B cell (primary cell): ENCODE measurements around the gene FMNL2. TPM values are rescaled to one million over a fixed set of nuclear protein-coding genes. Genes with fewer than 3 reads are reported as not detected.

Experiments used
- ATAC-seq: fragments of 200-7000 bp; cut with Tn5 transposase; one replicate; pipeline ENCODE4 v1.10.0; 2021; ENCODE audit warnings: low read depth, mild to moderate bottlenecking, moderate number of reproducible peaks, moderate library complexity
- CTCF ChIA-PET: fragments of 350-600 bp; sonication (Branson Sonifier 250); formaldehyde crosslinking; loops from one replicate; lab custom pipeline; 2021; ENCODE audit warnings: antibody characterized with exemption, inconsistent platforms; lab: Charles Lee
- POLR2A ChIA-PET: fragments of 350-600 bp; sonication (Branson Sonifier 250); formaldehyde crosslinking; loops from one replicate; lab custom pipeline; 2021; ENCODE audit warnings: antibody characterized with exemption; lab: Charles Lee
- DNase-seq: peaks from one replicate; pipeline ENCODE4 v3.0.0; 2013
- H2AFZ ChIP-seq: 2 replicates; pipeline ENCODE4 v1.6.1; 2012; ENCODE audit warnings: mild to moderate bottlenecking, low read depth, low read length; ENCODE audit not compliant: insufficient read depth, poor library complexity, severe bottlenecking
- H3K27ac ChIP-seq, 2 donors: 1 replicate in 1 of 2; 2 replicates in 1 of 2; pipeline ENCODE4 v1.5.1; 2012 to 2013; ENCODE audit warnings: low read length in 2 of 2, mild to moderate bottlenecking in 2 of 2, moderate library complexity in 1 of 2
- H3K27me3 ChIP-seq, 4 experiments: fragments of 200-600 bp in 1 of 4; sonication (generic) in 1 of 4; replicated peaks in 1 of 4; 1 replicate in 2 of 4; 2 replicates in 2 of 4; pipeline versions ENCODE4 v1.6.1 to v1.7.0; 2013 to 2016; ENCODE audit warnings: low read length in 3 of 4, mild to moderate bottlenecking in 2 of 4, mixed read lengths in 1 of 4, moderate library complexity in 1 of 4; ENCODE audit not compliant: insufficient read depth in 4 of 4, control insufficient read depth in 3 of 4; ENCODE audit errors: control extremely low read depth in 1 of 4
- H3K36me3 ChIP-seq, 2 experiments: replicated peaks in 1 of 2; 1 replicate in 1 of 2; 2 replicates in 1 of 2; pipeline versions ENCODE4 v1.6.1 to v1.7.1; 2013; ENCODE audit warnings: low read length in 1 of 2; ENCODE audit not compliant: insufficient read depth in 2 of 2, control insufficient read depth in 1 of 2; ENCODE audit errors: control extremely low read depth in 1 of 2, extremely low read depth in 1 of 2
- H3K4me1 ChIP-seq, 2 donors: fragments of 200-600 bp in 1 of 2; sonication (generic) in 1 of 2; 1 replicate in 1 of 2; 2 replicates in 1 of 2; pipeline versions ENCODE4 v1.5.1 to v1.6.1; 2013 to 2017; ENCODE audit warnings: low read length in 2 of 2; ENCODE audit not compliant: control insufficient read depth in 2 of 2, insufficient read depth in 2 of 2
- H3K4me2 ChIP-seq: replicated peaks from 2 replicates; pipeline ENCODE3; 2012; ENCODE audit warnings: mild to moderate bottlenecking, low read depth, low read length; ENCODE audit not compliant: poor library complexity, severe bottlenecking
- H3K4me3 ChIP-seq, 5 experiments: fragments of 200-600 bp in 1 of 5; sonication (generic) in 1 of 5; 1 replicate in 3 of 5; 2 replicates in 2 of 5; pipeline versions ENCODE4 v1.5.1 to v1.7.0; 2011 to 2016; ENCODE audit warnings: low read length in 4 of 5, mild to moderate bottlenecking in 4 of 5, low read depth in 2 of 5, control low read depth in 1 of 5, moderate library complexity in 1 of 5; ENCODE audit not compliant: insufficient read depth in 1 of 5; ENCODE audit errors: control extremely low read depth in 1 of 5, extremely low read depth in 1 of 5
- H3K79me2 ChIP-seq: fragments of 200-600 bp; sonication (generic); one replicate; pipeline ENCODE4 v1.6.0; 2016; ENCODE audit warnings: low read length; ENCODE audit not compliant: control insufficient read depth, insufficient read depth
- H3K9ac ChIP-seq: fragments of 200-600 bp; sonication (generic); 2 replicates; pipeline ENCODE4 v1.6.1; 2017; ENCODE audit warnings: mild to moderate bottlenecking, low read length, moderate library complexity
- H3K9me3 ChIP-seq, 3 donors: one replicate each; pipeline versions ENCODE4 v1.6.1 to v1.7.1; 2013; ENCODE audit warnings: low read length in 2 of 3; ENCODE audit not compliant: control insufficient read depth in 2 of 3, insufficient read depth in 1 of 3; ENCODE audit errors: control extremely low read depth in 1 of 3
- H4K20me1 ChIP-seq: 2 replicates; pipeline ENCODE4 v1.6.0; 2012; ENCODE audit warnings: mild to moderate bottlenecking, low read length; ENCODE audit not compliant: insufficient read depth, control insufficient read depth, poor library complexity, severe bottlenecking
- H3K27ac Mint-ChIP-seq: one replicate; pipeline ENCODE4 v1.8.0; 2021; ENCODE audit warnings: mixed read lengths
- H3K27me3 Mint-ChIP-seq: one replicate; pipeline ENCODE4 v1.8.0; 2021; ENCODE audit warnings: mixed read lengths
- H3K4me1 Mint-ChIP-seq: one replicate; pipeline ENCODE4 v1.8.0; 2021; ENCODE audit warnings: mixed read lengths
- H3K4me3 Mint-ChIP-seq: one replicate; pipeline ENCODE4 v1.8.0; 2021; ENCODE audit warnings: mixed read lengths
- H3K9me3 Mint-ChIP-seq: one replicate; pipeline ENCODE4 v1.8.0; 2022; ENCODE audit warnings: mixed read lengths; ENCODE audit not compliant: insufficient read depth
- CTCF ChIP-seq: fragments of 200-600 bp; IDR thresholded peaks from one replicate; pipeline ENCODE4 v1.8.0; 2022; ENCODE audit warnings: antibody characterized with exemption, mild to moderate bottlenecking
- EZH2 ChIP-seq: IDR thresholded peaks from 2 replicates; pipeline ENCODE4 v1.6.1; 2012; ENCODE audit warnings: borderline replicate concordance, low read depth, mild to moderate bottlenecking, moderate library complexity, low read length; ENCODE audit not compliant: insufficient read depth, poor library complexity, severe bottlenecking
- WGBS: methylation state at CpG from one replicate; pipeline ENCODE4 v1.1.5; 2013; ENCODE audit warnings: missing lambda C conversion rate; ENCODE audit not compliant: insufficient coverage; 5-methylcytosine and 5-hydroxymethylcytosine counted together
- intact Hi-C: fragments of 100-400 bp; cut with micrococcal nuclease; formaldehyde crosslinking; loops from one replicate; pipeline ENCODE4 v1.10.0; 2022
- polyA plus RNA-seq: library from polyadenylated mRNA; depleted of rRNA; stranded (reverse); fragments of >200 nt; gene quantifications from 2 replicates; pipeline ENCODE4 v1.2.3, GENCODE V29; 2012
- total RNA-seq, 2 donors: library from RNA; stranded (reverse); fragments of 120-200 nt in 1 of 2; gene quantifications; 1 replicate in 1 of 2; 2 replicates in 1 of 2; pipeline versions ENCODE4 v1.2.3 to v1.2.4, GENCODE V29; 2013 to 2022

FMNL2 gene
- total and polyA plus RNA-seq, 2 donors (not counting 1 experiment from before 2014, with no cell fraction given) = 0.73 to 8.8 TPM

GRCh38 chr2:152534460-152535135 is 199.6 kb downstream of the FMNL2 start:
- Histone ChIP-seq H3K4me3 (no peak overlapping the region), H3K9me3 (no peaks in the 10 kb centered on the region), H3K27ac (no peak overlapping the region), H3K36me3 (no peaks in the 10 kb centered on the region), H3K4me1 (no peaks in the 10 kb centered on the region), H3K4me2 (no peak overlapping the region), H3K27me3 (no peaks in the 10 kb centered on the region), H2AFZ (no peak overlapping the region), H3K79me2 (no peaks in the 10 kb centered on the region), H4K20me1 (no peaks in the 10 kb centered on the region), H3K9ac (no peak overlapping the region)
- CTCF ChIA-PET = no interaction called here
- DNase-seq (no peak), ATAC-seq (no peak)
- no peak overlapping the region for H3K4me3 Mint-ChIP-seq
- TF ChIP-seq EZH2 = no peak
- no peak for TF ChIP-seq CTCF
- H3K9me3 Mint-ChIP-seq = no peaks in the 10 kb centered on the region
- peaks cover 3% of the 10 kb centered on the region for H3K27me3 Mint-ChIP-seq
- intact Hi-C loops = no loop called here
- H3K27ac Mint-ChIP-seq = no peak overlapping the region
- no peaks in the 10 kb centered on the region for H3K4me1 Mint-ChIP-seq
- whole genome bisulfite sequencing = 96% methylated on average over 4 of the region's 7 CpGs
- POLR2A ChIA-PET = no interaction called here

- Histone ChIP-seq H3K4me1 (no peaks in the 10 kb centered on the region), H4K20me1 (no peaks in the 10 kb centered on the region), H3K9me3 (no peaks in the 10 kb centered on the region), H3K79me2 (no peaks in the 10 kb centered on the region), H3K27me3 (no peaks in the 10 kb centered on the region), H3K36me3 (no peaks in the 10 kb centered on the region), H3K4me3 (no peak overlapping the region), H3K9ac (no peak overlapping the region), H3K4me2 (no peak overlapping the region), H2AFZ (no peak overlapping the region), H3K27ac (no peak overlapping the region)
- Mint-ChIP-seq H3K4me3 (no peak overlapping the region), H3K27ac (no peak overlapping the region), H3K4me1 (peaks cover 7% of the 10 kb centered on the region), H3K27me3 (peaks cover 3% of the 10 kb centered on the region), H3K9me3 (no peaks in the 10 kb centered on the region)
- ChIA-PET POLR2A (no interaction called here), CTCF (interaction anchor here (1.1 to 1.3 kb wide), 2 partner anchors 10 to 13 kb away, joined by 3 read pairs; no protein-coding TSS in a partner anchor)
- TF ChIP-seq CTCF = no peak
- no peak for DNase-seq
- WGBS = 48% methylated on average over 3 of the region's 9 CpGs
- intact Hi-C loops = no loop called here
- no peak for ATAC-seq
Observed at GRCh38 chr2:152537081-152537651, 202.2 kb downstream of the FMNL2 start.
